Measurements from ENCODE around the gene ERBB2. TPM values are rescaled to one million over a fixed set of nuclear protein-coding genes. Genes with fewer than 3 reads are reported as not detected.
"Not testable (repeated sequence)": the region's sequence is repeated elsewhere in the genome, so short reads cannot be mapped to it uniquely, and the experiment has no call there.

ERBB2 gene
- total and polyA plus RNA-seq, 10 of the 15 experiments (the other 5 are each of a cell fraction or from before 2014, with no cell fraction given) = 0.39 to 7.0 (median 4.3) TPM

DNA sequence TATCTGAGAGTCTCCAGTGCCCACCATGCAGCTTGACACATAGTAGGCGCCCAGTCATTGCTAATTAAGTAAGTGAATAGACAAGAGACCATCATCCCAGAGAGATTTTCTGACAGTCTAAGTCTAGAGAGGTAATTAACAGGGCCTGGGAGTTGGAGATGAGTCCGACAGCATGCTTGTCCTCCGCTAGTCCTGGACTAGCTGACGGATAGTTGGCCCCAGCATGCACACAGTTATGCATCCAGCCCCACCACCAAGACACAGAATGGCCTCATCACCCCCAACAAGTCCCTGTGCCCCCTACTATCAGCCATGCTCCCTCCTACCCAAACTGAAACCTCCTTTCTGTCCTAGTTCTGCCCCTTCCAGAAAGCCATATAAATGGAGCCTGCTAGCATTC lies 47.9 kb downstream of the ERBB2 start:
- SMC1A ChIA-PET (ENCODE audit: uncharacterized antibody, unreplicated experiment) = no interaction called here
- POLR2A ChIA-PET = no interaction called here
- CTCF ChIA-PET = interaction anchor here (1.0 to 1.6 kb wide), 2 partner anchors 114 to 126 kb away, joined by 3 to 4 read pairs; no protein-coding TSS in a partner anchor
- Histone ChIP-seq H3K4me3 (no peak overlapping the region), H3K27me3 (replicated peaks in 1 of 2; ENCODE audit: control insufficient read depth in 2 of 2, insufficient read depth in 2 of 2, low read length in 1 of 2) (no peaks in the 10 kb centered on the region; a peak in 2 of 4 replicates), H3K4me1 (ENCODE audit: control insufficient read depth, insufficient read depth, low read length) (peaks cover under 1% of the 10 kb centered on the region), H4K20me1 (ENCODE audit: control insufficient read depth, insufficient read depth) (no peaks in the 10 kb centered on the region), H3K9me3 (replicated peaks; ENCODE audit: control insufficient read depth, insufficient read depth, low read length) (no peaks in the 10 kb centered on the region), H2AFZ (ENCODE audit: control insufficient read depth, low read depth, low read length) (no peak overlapping the region), H3K9ac (ENCODE audit: control insufficient read depth, insufficient read depth, low read length) (no peak overlapping the region), H3K4me2 (ENCODE audit: control insufficient read depth, insufficient read depth) (no peak overlapping the region), H3K36me3 (ENCODE audit: control insufficient read depth in 2 of 2, insufficient read depth in 2 of 2, low read length in 1 of 2) (no peaks in the 10 kb centered on the region), H3K79me2 (ENCODE audit: control insufficient read depth, insufficient read depth, low read length) (no peaks in the 10 kb centered on the region), H3K27ac (ENCODE audit: control insufficient read depth, insufficient read depth) (no peak overlapping the region)
- FAIRE-seq (no peak), ATAC-seq (no peak), DNase-seq (ENCODE audit: low read depth, low spot score) (no peak)
- no TSS peak for BruUV-seq (replicated peaks)
- 65% methylated on average over 4 of the region's 4 CpGs for WGBS (ENCODE audit: insufficient coverage, insufficient replicate concordance, low lambda C conversion rate, missing lambda C conversion rate)
- TF ChIP-seq POLR2A (IDR thresholded peaks at IDR 0.05; ENCODE audit: low read depth, low read length) (no peak), MTA2 (IDR thresholded peaks at IDR 0.05; ENCODE audit: low read depth) (no peak), PAX5 (IDR thresholded peaks at IDR 0.05; ENCODE audit: borderline replicate concordance, low read depth, low read length) (no peak), SMARCA5 (IDR thresholded peaks at IDR 0.05) (no peak), TCF3 (IDR thresholded peaks at IDR 0.05; ENCODE audit: borderline replicate concordance, insufficient read depth, low read depth, low read length) (no peak), NFYB (IDR thresholded peaks at IDR 0.05; ENCODE audit: insufficient read depth, low read depth, low read length) (no peak), RFX5 (IDR thresholded peaks at IDR 0.05; ENCODE audit: low read depth, low read length) (no peak), ESRRA (IDR thresholded peaks at IDR 0.05; ENCODE audit: low read length) (no peak), ZNF207 (IDR thresholded peaks at IDR 0.05; ENCODE audit: borderline replicate concordance) (no peak)
- TF ChIP-seq, protein P1, sequence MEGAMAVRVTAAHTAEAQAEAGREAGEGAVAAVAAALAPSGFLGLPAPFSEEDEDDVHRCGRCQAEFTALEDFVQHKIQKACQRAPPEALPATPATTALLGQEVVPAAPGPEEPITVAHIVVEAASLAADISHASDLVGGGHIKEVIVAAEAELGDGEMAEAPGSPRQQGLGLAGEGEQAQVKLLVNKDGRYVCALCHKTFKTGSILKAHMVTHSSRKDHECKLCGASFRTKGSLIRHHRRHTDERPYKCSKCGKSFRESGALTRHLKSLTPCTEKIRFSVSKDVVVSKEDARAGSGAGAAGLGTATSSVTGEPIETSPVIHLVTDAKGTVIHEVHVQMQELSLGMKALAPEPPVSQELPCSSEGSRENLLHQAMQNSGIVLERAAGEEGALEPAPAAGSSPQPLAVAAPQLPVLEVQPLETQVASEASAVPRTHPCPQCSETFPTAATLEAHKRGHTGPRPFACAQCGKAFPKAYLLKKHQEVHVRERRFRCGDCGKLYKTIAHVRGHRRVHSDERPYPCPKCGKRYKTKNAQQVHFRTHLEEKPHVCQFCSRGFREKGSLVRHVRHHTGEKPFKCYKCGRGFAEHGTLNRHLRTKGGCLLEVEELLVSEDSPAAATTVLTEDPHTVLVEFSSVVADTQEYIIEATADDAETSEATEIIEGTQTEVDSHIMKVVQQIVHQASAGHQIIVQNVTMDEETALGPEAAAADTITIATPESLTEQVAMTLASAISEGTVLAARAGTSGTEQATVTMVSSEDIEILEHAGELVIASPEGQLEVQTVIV (IDR thresholded peaks at IDR 0.05; ENCODE audit: borderline replicate concordance, partially characterized antibody) = no peak
- RAD21 ChIA-PET (ENCODE audit: unreplicated experiment) = no interaction called here
- in situ Hi-C loops (cut with MboI) (no loop called here), intact Hi-C loops (cut with micrococcal nuclease; ENCODE audit: unreplicated experiment) (no loop called here)

DNA sequence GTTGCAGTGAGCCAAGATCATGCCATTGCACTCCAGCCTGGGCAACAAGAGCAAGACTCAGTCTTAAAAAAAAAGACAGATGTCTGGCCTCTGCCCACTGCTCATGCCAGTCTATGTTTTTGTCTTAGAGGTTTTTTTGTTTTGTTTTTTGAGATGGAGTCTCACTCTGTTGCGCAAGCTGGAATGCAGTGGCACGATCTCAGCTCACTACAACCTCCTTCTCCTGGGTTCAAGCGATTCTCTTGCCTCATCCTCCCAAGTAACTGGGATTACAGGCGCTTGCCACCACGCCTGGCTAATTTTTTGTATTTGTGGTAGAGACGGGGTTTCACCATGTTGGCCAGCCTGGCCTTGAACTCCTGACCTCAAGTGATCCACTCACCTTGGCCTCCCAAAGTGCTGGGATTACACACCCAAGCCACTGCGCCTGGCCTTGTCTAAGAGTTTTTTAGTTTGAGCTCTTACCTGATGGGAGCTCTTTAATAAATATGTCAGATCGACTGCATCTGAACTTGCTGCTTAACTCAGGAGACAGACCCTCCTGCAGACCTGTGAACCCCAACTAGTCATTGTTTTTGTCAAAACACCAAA lies 48.7 kb downstream of the ERBB2 start:
- BruUV-seq (replicated peaks); POLR2A ChIA-PET; H2AFZ ChIP-seq (ENCODE audit: control insufficient read depth, low read depth, low read length); H3K27ac ChIP-seq (ENCODE audit: control insufficient read depth, insufficient read depth); in situ Hi-C loops (cut with MboI); H3K36me3 ChIP-seq (ENCODE audit: control insufficient read depth in 2 of 2, insufficient read depth in 2 of 2, low read length in 1 of 2); H3K79me2 ChIP-seq (ENCODE audit: control insufficient read depth, insufficient read depth, low read length); ATAC-seq; H4K20me1 ChIP-seq (ENCODE audit: control insufficient read depth, insufficient read depth); H3K27me3 ChIP-seq (replicated peaks in 1 of 2; ENCODE audit: control insufficient read depth in 2 of 2, insufficient read depth in 2 of 2, low read length in 1 of 2); SMC1A ChIA-PET (ENCODE audit: uncharacterized antibody, unreplicated experiment); DNase-seq (ENCODE audit: low read depth, low spot score); H3K4me3 ChIP-seq; H3K4me2 ChIP-seq (ENCODE audit: control insufficient read depth, insufficient read depth); H3K9me3 ChIP-seq (replicated peaks; ENCODE audit: control insufficient read depth, insufficient read depth, low read length); RAD21 ChIA-PET (ENCODE audit: unreplicated experiment); FAIRE-seq; H3K4me1 ChIP-seq (ENCODE audit: control insufficient read depth, insufficient read depth, low read length); intact Hi-C loops (cut with micrococcal nuclease; ENCODE audit: unreplicated experiment); H3K9ac ChIP-seq (ENCODE audit: control insufficient read depth, insufficient read depth, low read length): not testable (repeated sequence)
- 93% methylated on average over 8 of the region's 8 CpGs for WGBS (ENCODE audit: insufficient coverage, insufficient replicate concordance, low lambda C conversion rate, missing lambda C conversion rate)
- CTCF ChIA-PET = interaction anchor here (0.6 to 1.6 kb wide), 5 partner anchors 51 to 197 kb away, joined by 3 to 6 read pairs (median 3); no protein-coding TSS in a partner anchor
